HL-60/S4 treated with phorbol 12-myristate 13-acetate at 8.2 ng/mL for 4 days and 3 days (cell line): ENCODE measurements around the gene KRTAP6-2.

Source experiments
- in situ Hi-C: fragments of 300-500 bp; cut with MboI; formaldehyde crosslinking; loops from 2 replicates; pipeline ENCODE4 v1.15.0; 2022; ENCODE audit warnings: low sequenced_read_pairs

The KRTAP6-2 gene

GRCh38 chr21:30598802-30599201 lies at the start of gene KRTAP6-2:
Gene KRTAP6-2, minus strand, starts transcription at chr21:30598902. Its CDS starts 28 bp downstream, at chr21:30598874.
- in situ Hi-C loops = no loop called here

DNA sequence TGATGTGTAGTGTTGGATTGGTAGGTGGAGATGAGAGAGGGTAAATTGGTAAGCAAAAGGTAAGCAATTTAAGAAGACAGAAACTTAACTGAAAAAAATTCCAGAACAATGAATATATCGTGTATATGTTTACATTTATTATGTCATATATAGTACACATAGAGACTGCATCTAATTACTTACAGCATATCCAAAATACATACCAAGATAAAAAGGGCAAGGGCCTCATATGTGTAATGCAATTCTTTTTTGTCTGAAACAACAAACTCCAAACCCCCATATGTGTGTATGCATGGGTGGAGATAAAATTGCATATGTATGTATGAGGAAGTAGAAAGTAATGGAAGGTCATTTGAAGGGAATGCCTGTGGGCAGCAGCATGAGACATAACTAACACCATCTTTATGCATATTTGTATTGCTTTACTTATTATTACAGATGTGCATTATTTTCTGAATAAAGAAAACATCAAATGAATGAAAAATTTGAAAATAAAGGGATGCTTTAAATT lies 48.3 kb upstream of the KRTAP6-2 start:
- in situ Hi-C loops = no loop called here

- in situ Hi-C loops = no loop called here
Observed at GRCh38 chr21:30642564-30642963, 43.9 kb upstream of the KRTAP6-2 start, which contains the start of gene KRTAP20-3. Gene KRTAP20-3, plus strand, starts transcription at chr21:30642864.

GRCh38 chr21:30638686-30639085 lies 40.0 kb upstream of the KRTAP6-2 start:
- in situ Hi-C loops = no loop called here

GRCh38 chr21:30634906-30635305 lies 36.2 kb upstream of the KRTAP6-2 start, which contains the start of gene KRTAP20-2:
Gene KRTAP20-2, plus strand, starts transcription at chr21:30635206. Its CDS starts 58 bp downstream, at chr21:30635264.
- in situ Hi-C loops = no loop called here

DNA sequence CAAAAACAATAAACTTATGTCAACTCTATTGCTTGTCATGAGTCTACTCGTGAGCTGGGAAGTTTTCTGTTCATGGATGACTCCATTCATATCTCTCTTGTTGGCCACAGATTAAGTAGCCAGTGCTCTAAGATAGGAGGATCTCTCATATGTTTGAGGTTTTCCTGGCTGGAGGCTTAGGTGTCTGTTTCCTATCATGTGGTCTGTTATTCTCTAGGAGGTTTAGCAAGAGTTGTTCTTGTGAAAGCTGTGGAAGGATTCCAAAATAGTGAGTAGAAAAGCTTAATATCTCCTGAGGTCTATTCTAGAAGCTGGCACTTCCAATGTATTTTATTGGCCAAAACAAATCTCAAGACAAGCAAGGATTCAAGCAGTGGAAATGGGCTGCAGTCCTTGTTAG lies 30.5 kb upstream of the KRTAP6-2 start:
- in situ Hi-C loops = no loop called here

DNA sequence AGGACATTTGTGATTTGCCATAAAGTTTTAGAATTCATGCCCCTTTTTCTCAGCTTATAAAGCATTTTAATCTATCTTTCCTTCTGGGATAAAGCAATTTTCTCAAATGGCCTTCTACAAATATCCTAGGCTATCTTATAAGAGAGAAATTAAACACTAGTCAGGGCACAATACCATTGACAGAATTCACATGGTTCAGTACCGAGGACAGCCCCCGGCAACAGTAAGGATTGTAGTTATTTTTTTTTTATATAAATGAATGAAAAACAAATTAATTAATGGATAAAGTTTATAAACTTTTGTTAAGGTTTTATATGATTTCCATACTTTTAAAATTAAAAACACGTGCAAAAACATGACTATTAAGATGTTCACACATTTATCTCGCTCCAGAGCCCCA lies 29.4 kb upstream of the KRTAP6-2 start:
- in situ Hi-C loops = no loop called here

- in situ Hi-C loops = no loop called here
Observed at GRCh38 chr21:30625449-30626165, 26.9 kb upstream of the KRTAP6-2 start.

DNA sequence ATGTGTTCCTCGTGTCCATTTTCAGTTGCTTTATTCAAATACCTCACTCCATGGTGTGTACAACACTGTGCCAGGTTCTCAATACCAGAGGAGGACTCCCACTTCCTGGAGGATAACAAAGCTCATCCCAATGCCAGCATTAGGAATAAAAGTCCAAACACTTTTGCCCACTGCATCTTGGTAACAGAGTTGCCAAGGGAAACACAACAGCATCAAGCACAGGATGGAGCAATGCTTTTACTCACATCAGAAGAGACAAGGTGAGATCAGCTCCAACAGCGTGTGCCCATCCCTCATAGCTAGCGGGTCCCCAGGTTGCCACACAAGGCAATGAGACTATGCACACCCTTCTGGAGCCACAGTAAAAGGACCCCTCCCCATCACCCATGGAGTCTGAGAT lies 24.7 kb upstream of the KRTAP6-2 start:
- in situ Hi-C loops = no loop called here

GRCh38 chr21:30620522-30620921 lies 21.8 kb upstream of the KRTAP6-2 start, which contains the start of gene KRTAP20-4:
Gene KRTAP20-4, plus strand, starts transcription at chr21:30620627.
- in situ Hi-C loops = no loop called here

DNA sequence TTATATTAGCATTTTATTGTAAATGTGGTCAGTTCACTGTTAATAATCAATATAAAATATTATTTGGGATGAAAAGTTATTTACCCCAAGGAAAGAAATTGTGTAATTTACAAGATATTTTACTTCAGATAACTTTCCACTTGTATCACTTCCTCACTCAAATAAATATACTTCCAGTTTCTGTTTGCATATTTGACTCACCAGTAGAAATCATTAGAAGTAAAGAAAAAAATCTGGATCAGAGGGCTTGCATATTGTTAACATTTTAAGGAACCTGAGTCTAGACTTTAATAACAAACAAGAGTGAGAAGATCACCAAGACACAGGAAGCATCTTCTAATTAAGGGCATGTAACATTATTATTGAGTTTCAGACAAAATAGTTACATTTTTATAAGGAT lies 21.4 kb upstream of the KRTAP6-2 start:
- in situ Hi-C loops = no loop called here

GRCh38 chr21:30616125-30616524 lies 17.4 kb upstream of the KRTAP6-2 start, which contains the start of gene KRTAP20-1:
Gene KRTAP20-1, plus strand, starts transcription at chr21:30616425. Its CDS starts 30 bp downstream, at chr21:30616455.
- in situ Hi-C loops = no loop called here

GRCh38 chr21:30615199-30615598 lies 16.5 kb upstream of the KRTAP6-2 start:
- in situ Hi-C loops = no loop called here

GRCh38 chr21:30613836-30614235 lies 15.1 kb upstream of the KRTAP6-2 start, which contains the start of gene KRTAP6-1:
Gene KRTAP6-1, minus strand, starts transcription at chr21:30613930. Its CDS starts 26 bp downstream, at chr21:30613904.
- in situ Hi-C loops = no loop called here

GRCh38 chr21:30612132-30612531 lies 13.4 kb upstream of the KRTAP6-2 start:
- in situ Hi-C loops = no loop called here

- in situ Hi-C loops = no loop called here
Observed at GRCh38 chr21:30605968-30606367, 7.3 kb upstream of the KRTAP6-2 start.

DNA sequence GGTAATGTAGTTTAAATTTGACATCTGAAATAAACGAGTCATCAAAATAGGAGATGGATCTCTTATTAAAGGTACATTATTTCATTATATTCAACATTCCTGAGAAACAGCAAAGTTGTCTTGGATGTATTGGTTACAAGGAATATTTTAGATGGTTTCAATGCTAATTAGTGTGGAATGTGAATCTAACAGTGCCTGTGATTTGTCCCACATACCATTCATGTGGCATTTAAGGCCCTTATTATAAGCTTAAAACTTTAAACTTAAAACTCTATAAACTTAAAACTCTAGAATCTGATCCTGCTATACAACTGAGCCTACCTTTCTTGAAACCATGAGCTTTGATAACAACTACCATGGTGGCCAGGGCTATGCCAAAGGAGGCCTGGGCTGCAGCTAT lies 2.1 kb upstream of the KRTAP6-2 start, which contains the start of gene KRTAP22-1:
Gene KRTAP22-1, plus strand, starts transcription at position 301 of the 400 bp plus-strand sequence.
- in situ Hi-C loops = no loop called here

DNA sequence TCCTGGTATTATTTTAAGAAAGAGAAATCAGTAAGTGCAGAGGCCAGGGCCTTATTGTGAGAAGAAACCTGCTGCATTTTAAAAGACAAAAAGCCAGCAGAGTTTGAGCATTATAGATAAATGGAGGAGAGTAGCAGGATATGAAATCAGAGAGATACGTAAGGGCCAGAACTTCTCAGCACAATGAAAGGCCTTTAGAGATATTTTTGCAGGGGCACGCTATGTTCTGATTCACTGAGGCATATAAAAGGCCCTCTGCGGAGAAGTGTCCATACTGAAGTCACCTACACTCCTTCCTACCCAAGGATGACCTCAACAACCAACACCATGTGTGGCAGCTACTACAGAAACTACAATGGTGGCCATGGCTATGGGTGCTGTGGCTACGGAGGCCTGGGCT lies 6.6 kb downstream of the KRTAP6-2 start, which contains the start of gene KRTAP6-3:
Gene KRTAP6-3, plus strand, starts transcription at position 301 of the 400 bp plus-strand sequence. Its CDS starts 6 bp downstream, at position 307.
- in situ Hi-C loops = no loop called here

GRCh38 chr21:30590297-30590696 lies 8.4 kb downstream of the KRTAP6-2 start, which contains the start of gene KRTAP22-2:
Gene KRTAP22-2, minus strand, starts transcription at chr21:30590397.
- in situ Hi-C loops = no loop called here

GRCh38 chr21:30582870-30583269 lies 15.8 kb downstream of the KRTAP6-2 start:
- in situ Hi-C loops = no loop called here

DNA sequence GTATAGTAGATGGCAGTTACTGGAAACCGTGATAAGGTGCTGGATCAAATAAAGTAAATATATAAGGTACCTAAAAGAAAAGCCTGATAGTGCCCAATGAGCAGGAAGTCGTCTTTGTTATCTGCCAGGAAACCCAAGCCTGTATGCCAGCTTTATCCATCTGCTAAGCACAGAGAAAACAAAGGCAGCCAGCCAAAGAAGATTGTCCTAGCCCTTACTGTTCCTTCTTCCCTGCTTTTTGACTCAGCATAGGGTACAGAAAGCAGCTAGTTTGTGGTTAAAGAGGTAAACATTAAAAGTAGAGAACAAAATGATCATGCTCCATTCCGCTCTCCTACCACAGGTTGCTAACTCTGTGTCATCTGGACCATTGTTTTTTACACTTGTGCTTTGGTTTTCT lies 18.6 kb downstream of the KRTAP6-2 start:
- in situ Hi-C loops = no loop called here

- in situ Hi-C loops = no loop called here
Observed at GRCh38 chr21:30579346-30579745, 19.4 kb downstream of the KRTAP6-2 start.
